ENCODE measurements around the gene YKT6. TPM values are rescaled to one million over a fixed set of nuclear protein-coding genes. Genes with fewer than 3 reads are reported as not detected.

Gene YKT6
- 68.6 and 94.1 TPM in 2 replicates for total RNA-seq

GRCh38 chr7:44200699-44201461 lies at the start of gene YKT6:
Gene YKT6, plus strand, starts transcription at chr7:44200978. Its CDS starts 158 bp downstream, at chr7:44201136.

GRCh38 chr7:44189286-44189992 lies 11.3 kb upstream of the YKT6 start, which contains the start of gene GCK:
Gene GCK, minus strand, starts transcription at chr7:44189439. Its CDS starts 486 bp downstream, at chr7:44188953.

Other genes with a start within 250 kb of the YKT6 start
- gene SPDYE1, start 203.1 kb upstream of the YKT6 start, total RNA-seq = not detected in 2 replicates
- gene DBNL, start 156.3 kb upstream of the YKT6 start, total RNA-seq = 99.4 and 116 TPM in 2 replicates
- not detected in 2 replicates for gene PGAM2, start 135.4 kb upstream of the YKT6 start, total RNA-seq
- 5.6 and 7.1 TPM in 2 replicates for gene POLM, start 118.4 kb upstream of the YKT6 start, total RNA-seq
- 10.2 and 14.4 TPM in 2 replicates for gene AEBP1, start 96.6 kb upstream of the YKT6 start, total RNA-seq
- gene POLD2, start 77.4 kb upstream of the YKT6 start, total RNA-seq = 28.0 and 44.7 TPM in 2 replicates
- gene MYL7, start 59.6 kb upstream of the YKT6 start, total RNA-seq = not detected in 2 replicates
- gene GCK, start 11.5 kb upstream of the YKT6 start, total RNA-seq = 0.09 and 0.22 TPM in 2 replicates
- under 0.01 TPM in 1 of 2 replicates, not detected in the other for gene CAMK2B, start 124.6 kb downstream of the YKT6 start, total RNA-seq